K562 (cell line): ENCODE results near the gene CCNI. TPM values are rescaled to one million over a fixed set of nuclear protein-coding genes. Genes with fewer than 3 reads are reported as not detected.

Experiments
- ATAC-seq: fragments of 200-7000 bp; cut with Tn5 transposase; 3 replicates; pipeline ENCODE4 v1.9.1; 2020; ENCODE audit warnings: moderate library complexity
- BruUV-seq: library from RNA; stranded (reverse); fragments of 400-500 nt; replicated peaks from 2 replicates; lab custom pipeline; 2021; lab: Mats Ljungman, UMichigan
- CTCF ChIA-PET: fragments of 300-600 bp; formaldehyde crosslinking; extraction: SDS; loops from one replicate; lab custom pipeline; 2021; ENCODE audit warnings: low intra/inter-chr PET ratio; lab: Yijun Ruan, JAX
- POLR2A ChIA-PET: fragments of 300-600, 350-650 bp; sonication (Branson Sonifier 250); formaldehyde crosslinking; extraction: SDS; loops from one replicate; lab custom pipeline; 2021; ENCODE audit warnings: antibody characterized with exemption, inconsistent platforms; lab: Yijun Ruan, JAX
- DNase-seq, 4 experiments: peaks; one replicate each; pipeline versions ENCODE4 v3.0.0 to v3.0.0-alpha.2; 2011 to 2018; ENCODE audit warnings: low spot score in 3 of 4, mixed read lengths in 3 of 4; ENCODE audit errors: extremely low read depth in 1 of 4
- FAIRE-seq: peaks from 2 replicates; lab custom pipeline; 2011; peaks lifted over from hg19 to GRCh38; lab: Jason Lieb, UNC
- H2AFZ ChIP-seq: 2 replicates; pipeline ENCODE4 v1.6.0; 2011; ENCODE audit warnings: low read depth, low read length, control low read depth, inconsistent platforms
- H3K27ac ChIP-seq: fragments of 200-600 bp; 3 replicates; pipeline ENCODE4 v1.8.0; 2011; ENCODE audit warnings: low read depth, mild to moderate bottlenecking, control low read depth, inconsistent platforms, low read length, moderate library complexity, mixed read lengths; ENCODE audit errors: extremely low read depth
- H3K27me3 ChIP-seq, 2 experiments: fragments of 300-600 bp in 1 of 2; 2 replicates in 1 of 2; 3 replicates in 1 of 2; pipeline versions ENCODE4 v1.6.0 to v1.8.0; 2011; ENCODE audit warnings: inconsistent platforms in 2 of 2, low read length in 2 of 2, mild to moderate bottlenecking in 1 of 2, mixed read lengths in 1 of 2, moderate library complexity in 1 of 2; ENCODE audit not compliant: control insufficient read depth in 2 of 2, insufficient read depth in 2 of 2
- H3K36me3 ChIP-seq: fragments of 300-600 bp; 3 replicates; pipeline ENCODE4 v1.8.0; 2011; ENCODE audit warnings: mild to moderate bottlenecking, low read length, inconsistent platforms; ENCODE audit not compliant: control insufficient read depth, insufficient read depth
- H3K4me1 ChIP-seq, 2 experiments: fragments of 200-600 bp in 1 of 2; replicated peaks in 1 of 2; 2 replicates in 1 of 2; 3 replicates in 1 of 2; pipeline versions ENCODE4 v1.5.1 to v1.8.0; 2011; ENCODE audit warnings: inconsistent platforms in 2 of 2, low read length in 2 of 2, mild to moderate bottlenecking in 1 of 2, mixed read lengths in 1 of 2, moderate library complexity in 1 of 2; ENCODE audit not compliant: control insufficient read depth in 2 of 2, insufficient read depth in 2 of 2
- H3K4me2 ChIP-seq: 2 replicates; pipeline ENCODE4 v1.6.1; 2011; ENCODE audit warnings: low read length, control low read depth, inconsistent platforms, mixed read lengths; ENCODE audit not compliant: insufficient read depth
- H3K4me3 ChIP-seq: fragments of 200-600 bp; sonication (generic), shearing (Covaris generic); 2 replicates; pipeline ENCODE4 v1.5.1; 2016; ENCODE audit warnings: control low read depth, inconsistent platforms
- H3K79me2 ChIP-seq: fragments of 200-600 bp; 3 replicates; pipeline ENCODE4 v1.8.0; 2011; ENCODE audit warnings: low read length, inconsistent platforms; ENCODE audit not compliant: control insufficient read depth, insufficient read depth
- H3K9ac ChIP-seq, 2 experiments: 2 replicates each; pipeline versions ENCODE4 v1.6.0 to v1.6.1; 2011; ENCODE audit warnings: low read depth in 2 of 2, low read length in 2 of 2, control low read depth in 1 of 2, inconsistent platforms in 1 of 2, mild to moderate bottlenecking in 1 of 2, mixed read lengths in 1 of 2; ENCODE audit not compliant: insufficient read depth in 1 of 2
- H3K9me1 ChIP-seq: one replicate; pipeline ENCODE4 v1.6.0; 2011; ENCODE audit warnings: inconsistent platforms, mild to moderate bottlenecking, low read length, moderate library complexity; ENCODE audit not compliant: control insufficient read depth, insufficient read depth
- H3K9me3 ChIP-seq: replicated peaks from 2 replicates; pipeline ENCODE4 v1.5.1; 2011; ENCODE audit warnings: low read depth, low read length, inconsistent platforms; ENCODE audit not compliant: control insufficient read depth, insufficient read depth
- H4K20me1 ChIP-seq: replicated peaks from 2 replicates; pipeline ENCODE4 v1.6.1; 2011; ENCODE audit warnings: low read length, inconsistent platforms, mixed read lengths; ENCODE audit not compliant: control insufficient read depth, insufficient read depth
- CBX8 ChIP-seq: fragments of 200-600 bp; sonication (generic); IDR thresholded peaks from 2 replicates; pipeline ENCODE4 v1.6.1; 2012; ENCODE audit warnings: borderline replicate concordance, mixed run types, low read depth, mild to moderate bottlenecking, moderate library complexity, mixed read lengths, low read length, control low read depth, inconsistent platforms; ENCODE audit not compliant: poor library complexity, severe bottlenecking; ENCODE audit errors: extremely low read depth
- CTCF ChIP-seq, 3 experiments: IDR thresholded peaks in 2 of 3; conservative IDR thresholded peaks in 1 of 3; 2 replicates each; pipeline ENCODE4 v1.5.1; 2011 to 2012; ENCODE audit warnings: low read length in 3 of 3, mild to moderate bottlenecking in 3 of 3, control low read depth in 2 of 3, improper control_type of control experiment in 1 of 3, inconsistent platforms in 1 of 3, low read depth in 1 of 3, mixed read lengths in 1 of 3, moderate library complexity in 1 of 3; ENCODE audit not compliant: insufficient read depth in 2 of 3
- GTF2E2 ChIP-seq: fragments of 200-800 bp; sonication (Bioruptor generic); IDR thresholded peaks from 2 replicates; pipeline ENCODE4 v1.6.1; 2016; ENCODE audit warnings: missing genetic modification characterization, missing compliant biosample characterization
- HCFC1 ChIP-seq: IDR thresholded peaks from 2 replicates; pipeline ENCODE4 v1.6.1; 2012; ENCODE audit warnings: low read depth, low read length, improper control_type of control experiment
- HNRNPK ChIP-seq: fragments of 200-400 bp; formaldehyde crosslinking; IDR thresholded peaks from one replicate; pipeline ENCODE4 v1.6.1; 2018; ENCODE audit warnings: mild to moderate bottlenecking, low read depth, low read length; ENCODE audit not compliant: poor library complexity, severe bottlenecking
- KLF13 ChIP-seq: fragments of 450-650 bp; IDR thresholded peaks from 2 replicates; pipeline ENCODE4 v1.6.1; 2016; ENCODE audit warnings: missing genetic modification characterization, low read depth, mild to moderate bottlenecking, missing compliant biosample characterization, moderate library complexity, borderline replicate concordance
- L3MBTL2 ChIP-seq: fragments of 450-650 bp; IDR thresholded peaks from 2 replicates; pipeline ENCODE4 v1.6.1; 2016; ENCODE audit warnings: mild to moderate bottlenecking, moderate library complexity
- PREB ChIP-seq: sonication (generic); formaldehyde crosslinking; IDR thresholded peaks from 2 replicates; pipeline ENCODE4 v1.8.1; 2023; ENCODE audit warnings: mild to moderate bottlenecking, missing genetic modification reagents
- SMC3 ChIP-seq: conservative IDR thresholded peaks from 2 replicates; pipeline ENCODE4 v1.6.1; 2011; ENCODE audit warnings: low read depth, low read length, improper control_type of control experiment; ENCODE audit not compliant: insufficient read depth
- TAL1 ChIP-seq: fragments of 450-650 bp; IDR thresholded peaks from 2 replicates; pipeline ENCODE4 v1.6.1; 2016; ENCODE audit warnings: mild to moderate bottlenecking
- ZNF316 ChIP-seq: fragments of 450-650 bp; IDR thresholded peaks from 2 replicates; pipeline ENCODE4 v1.6.1; 2016
- ZNF354B ChIP-seq: fragments of 250-450 bp; sonication (Bioruptor Pico); IDR thresholded peaks from 2 replicates; pipeline ENCODE4 v1.4.0; 2020
- WGBS: fragments of 100-300 bp; shearing (Covaris generic); methylation state at CpG from one replicate; pipeline ENCODE4 v1.1.6; 2016; ENCODE audit warnings: low coverage, mixed read lengths; ENCODE audit not compliant: insufficient coverage; ENCODE audit errors: missing lambda C conversion rate; 5-methylcytosine and 5-hydroxymethylcytosine counted together
- in situ Hi-C: fragments of 300-500 bp; cut with MboI; formaldehyde crosslinking; loops from 4 replicates; pipeline ENCODE4 v1.15.0; 2018; ENCODE audit warnings: inconsistent platforms, mixed read lengths
- intact Hi-C: fragments of 100-400 bp; cut with micrococcal nuclease; formaldehyde crosslinking; loops from 2 replicates; pipeline ENCODE4 v1.14.2; 2022
- polyA plus RNA-seq, 8 experiments: library from polyadenylated mRNA; depleted of rRNA in 4 of 8; stranded (reverse) in 5 of 8; unstranded in 3 of 8; fragments of >200 nt; fragmentation: Nextera tagmentation in 2 of 8; fragmentation: Illumina TruSeq in 1 of 8; extraction: Ambion mirVana in 2 of 8; extraction: Trizol in 1 of 8; gene quantifications; 2 replicates each; pipeline versions ENCODE4 v1.2.1 to v1.2.3, GENCODE V29; 2011 to 2014; ENCODE audit warnings: inconsistent platforms in 1 of 8, missing spikeins in 1 of 8
- total RNA-seq, 7 experiments: library from RNA; depleted of rRNA in 6 of 7; stranded (reverse); fragments of >200 nt in 6 of 7; fragmentation: Illumina TruSeq in 2 of 7; extraction: Trizol in 2 of 7; gene quantifications; 2 replicates each; pipeline versions ENCODE4 v1.2.1 to v1.2.3, GENCODE V29; 2011 to 2021; ENCODE audit warnings: low replicate concordance in 1 of 7

Gene CCNI
- total and polyA plus RNA-seq, 9 of the 15 experiments (the other 6 are each of a cell fraction or from before 2014, with no cell fraction given) = 43.3 to 159 (median 98.5) TPM

DNA sequence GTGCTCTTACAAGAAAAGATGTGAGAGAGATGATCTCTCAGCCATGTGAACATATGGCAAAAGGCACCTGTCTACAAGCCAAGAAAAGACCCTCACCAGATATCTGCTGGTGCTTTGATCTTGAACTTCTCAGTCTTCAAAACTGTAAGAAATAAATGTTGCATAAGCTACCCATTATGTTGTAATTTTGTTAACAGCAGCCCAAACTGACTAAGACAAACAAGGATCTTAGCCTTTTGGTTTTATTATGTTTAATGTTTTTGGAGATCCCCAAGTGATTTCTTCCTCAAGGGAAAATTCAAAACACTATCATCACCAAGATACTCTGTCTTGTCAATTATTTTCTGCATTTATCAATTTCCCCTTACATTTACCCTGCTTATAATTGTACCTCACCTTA is 21.8 kb upstream of the CCNI start:
- no peak overlapping the region for H2AFZ ChIP-seq
- TF ChIP-seq HCFC1 = no peak
- TF ChIP-seq KLF13 (tag) = no peak
- no peak for TF ChIP-seq ZNF354B (CRISPR knock-in tag)
- TF ChIP-seq L3MBTL2 = no peak
- TF ChIP-seq, all 486 proteins: peak for 0
- Histone ChIP-seq H3K27ac (no peak overlapping the region), H4K20me1 (no peaks in the 10 kb centered on the region), H3K4me1 (no peaks in the 10 kb centered on the region; a peak in 1 of 5 replicates), H3K36me3 (no peaks in the 10 kb centered on the region), H3K9ac (no peak overlapping the region), H3K27me3 (peaks cover 0 to 4% of the 10 kb centered on the region in 2 experiments; a peak in 3 of 5 replicates), H3K9me3 (no peaks in the 10 kb centered on the region), H3K4me3 (no peak overlapping the region), H3K4me2 (no peak overlapping the region), H3K9me1 (no peaks in the 10 kb centered on the region), H3K79me2 (no peaks in the 10 kb centered on the region)
- ChIA-PET CTCF (no interaction called here), POLR2A (no interaction called here)
- FAIRE-seq (no peak), ATAC-seq (no peak), DNase-seq (no peak)
- in situ Hi-C loops = no loop called here
- intact Hi-C loops = loop anchor here (5.0 kb wide), 2 partner anchors 40 to 45 kb away; no protein-coding TSS in a partner anchor
- BruUV-seq = no TSS peak

GRCh38 chr4:77095101-77095821 is 19.5 kb upstream of the CCNI start:
- ChIA-PET CTCF (no interaction called here), POLR2A (interaction anchor here (0.7 to 1.0 kb wide), 4 partner anchors 10 to 108 kb away, joined by 3 to 5 read pairs (median 4); no protein-coding TSS in a partner anchor)
- Histone ChIP-seq H3K36me3 (no peaks in the 10 kb centered on the region), H3K27me3 (peaks cover 0 to 4% of the 10 kb centered on the region in 2 experiments; a peak in 2 of 5 replicates), H3K4me3 (no peak overlapping the region), H4K20me1 (no peaks in the 10 kb centered on the region), H2AFZ (peak overlapping the region; percentile 60), H3K9me3 (no peaks in the 10 kb centered on the region), H3K9me1 (no peaks in the 10 kb centered on the region), H3K79me2 (no peaks in the 10 kb centered on the region), H3K4me2 (no peak overlapping the region), H3K9ac (no peak overlapping the region), H3K27ac (no peak overlapping the region), H3K4me1 (no peaks in the 10 kb centered on the region; a peak in 1 of 5 replicates)
- FAIRE-seq = peak; percentile 78
- DNase-seq = peak; percentile 57 to 69 (median 62)
- intact Hi-C loops (loop anchor here (1.0 to 5.0 kb wide), 3 partner anchors 42 to 108 kb away; no protein-coding TSS in a partner anchor), in situ Hi-C loops (no loop called here)
- BruUV-seq = no TSS peak
- ATAC-seq = peak; percentile 99
- WGBS = 32% methylated on average over 6 of the region's 6 CpGs
- peak; percentile 22; the same call in 1 of the 2 replicates for TF ChIP-seq ZNF316
- no peak for TF ChIP-seq HNRNPK
- no peak for TF ChIP-seq CBX8
- no peak for TF ChIP-seq GTF2E2 (tag)
- TF ChIP-seq TAL1 = no peak
- TF ChIP-seq SMC3 = 0 out of 2 replicates have a peak, but pooled peaks have one; percentile 28
- peak; percentile 68 to 87 (median 78) for TF ChIP-seq CTCF (IDR thresholded peaks at IDR 0.05 in 2 of 3, conservative IDR thresholded peaks at IDR 0.05 in 1 of 3; ENCODE audit: insufficient read depth in 2 of 3, low read depth in 1 of 3, low read length in 3 of 3)
- TF ChIP-seq PREB = no peak
